ENCODE data around the gene KIAA0825. TPM values are rescaled to one million over a fixed set of nuclear protein-coding genes. Genes with fewer than 3 reads are reported as not detected.

The KIAA0825 gene
- total RNA-seq, 3 donors from 2014 or later (not counting 1 experiment from before 2014, with no cell fraction given) = 2.4 to 5.0 (median 4.8) TPM

DNA sequence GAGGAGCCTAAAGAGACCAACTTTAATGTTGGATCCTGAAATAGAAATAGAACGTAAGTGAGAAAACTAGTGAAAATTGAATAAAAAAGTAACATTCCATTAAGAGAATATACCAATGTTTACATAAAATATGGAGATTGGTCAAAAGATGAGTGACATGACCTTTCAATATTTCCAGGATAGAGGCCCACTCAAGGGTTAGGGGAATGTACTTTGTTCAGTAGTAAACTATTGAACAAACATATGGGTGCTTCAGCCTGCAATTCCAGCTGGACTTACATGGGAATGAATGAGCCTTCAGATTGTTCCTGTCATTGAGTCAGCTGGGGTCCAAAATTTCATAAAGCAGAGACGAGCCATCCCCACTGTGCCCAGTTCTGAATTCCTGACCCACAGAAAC lies 505.3 kb downstream of the KIAA0825 start:
- intact Hi-C loops (cut with micrococcal nuclease) = no loop called here
- ATAC-seq (no peak), DNase-seq (no peak)
- TF ChIP-seq, protein P1, sequence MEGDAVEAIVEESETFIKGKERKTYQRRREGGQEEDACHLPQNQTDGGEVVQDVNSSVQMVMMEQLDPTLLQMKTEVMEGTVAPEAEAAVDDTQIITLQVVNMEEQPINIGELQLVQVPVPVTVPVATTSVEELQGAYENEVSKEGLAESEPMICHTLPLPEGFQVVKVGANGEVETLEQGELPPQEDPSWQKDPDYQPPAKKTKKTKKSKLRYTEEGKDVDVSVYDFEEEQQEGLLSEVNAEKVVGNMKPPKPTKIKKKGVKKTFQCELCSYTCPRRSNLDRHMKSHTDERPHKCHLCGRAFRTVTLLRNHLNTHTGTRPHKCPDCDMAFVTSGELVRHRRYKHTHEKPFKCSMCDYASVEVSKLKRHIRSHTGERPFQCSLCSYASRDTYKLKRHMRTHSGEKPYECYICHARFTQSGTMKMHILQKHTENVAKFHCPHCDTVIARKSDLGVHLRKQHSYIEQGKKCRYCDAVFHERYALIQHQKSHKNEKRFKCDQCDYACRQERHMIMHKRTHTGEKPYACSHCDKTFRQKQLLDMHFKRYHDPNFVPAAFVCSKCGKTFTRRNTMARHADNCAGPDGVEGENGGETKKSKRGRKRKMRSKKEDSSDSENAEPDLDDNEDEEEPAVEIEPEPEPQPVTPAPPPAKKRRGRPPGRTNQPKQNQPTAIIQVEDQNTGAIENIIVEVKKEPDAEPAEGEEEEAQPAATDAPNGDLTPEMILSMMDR (IDR thresholded peaks at IDR 0.05) = no peak
- Histone ChIP-seq H3K9me3 (ENCODE audit: control insufficient read depth, insufficient read depth, low read length) (peaks cover 8% of the 10 kb centered on the region), H3K4me3 (ENCODE audit: low read length) (no peak overlapping the region), H3K4me1 (ENCODE audit: control insufficient read depth, insufficient read depth, low read length) (peaks cover 4% of the 10 kb centered on the region), H3K27me3 (ENCODE audit: control insufficient read depth, insufficient read depth, low read length) (no peaks in the 10 kb centered on the region), H3K36me3 (ENCODE audit: control insufficient read depth, insufficient read depth, low read length) (no peaks in the 10 kb centered on the region), H3K27ac (ENCODE audit: low read length) (no peak overlapping the region)
- Mint-ChIP-seq H3K4me3 (no peak overlapping the region), H3K36me3 (peaks cover 8% of the 10 kb centered on the region), H3K4me1 (peaks cover 23 to 36% of the 10 kb centered on the region in 2 donors), H3K27ac (no peak overlapping the region), H3K27me3 (ENCODE audit: low read depth in 2 of 2) (peaks cover 18 to 20% of the 10 kb centered on the region in 2 donors), H3K9me3 (peaks cover 0 to 5% of the 10 kb centered on the region in 2 donors)
- WGBS (ENCODE audit: insufficient coverage) = no CpG with 5 or more reads among the region's 2 CpGs

DNA sequence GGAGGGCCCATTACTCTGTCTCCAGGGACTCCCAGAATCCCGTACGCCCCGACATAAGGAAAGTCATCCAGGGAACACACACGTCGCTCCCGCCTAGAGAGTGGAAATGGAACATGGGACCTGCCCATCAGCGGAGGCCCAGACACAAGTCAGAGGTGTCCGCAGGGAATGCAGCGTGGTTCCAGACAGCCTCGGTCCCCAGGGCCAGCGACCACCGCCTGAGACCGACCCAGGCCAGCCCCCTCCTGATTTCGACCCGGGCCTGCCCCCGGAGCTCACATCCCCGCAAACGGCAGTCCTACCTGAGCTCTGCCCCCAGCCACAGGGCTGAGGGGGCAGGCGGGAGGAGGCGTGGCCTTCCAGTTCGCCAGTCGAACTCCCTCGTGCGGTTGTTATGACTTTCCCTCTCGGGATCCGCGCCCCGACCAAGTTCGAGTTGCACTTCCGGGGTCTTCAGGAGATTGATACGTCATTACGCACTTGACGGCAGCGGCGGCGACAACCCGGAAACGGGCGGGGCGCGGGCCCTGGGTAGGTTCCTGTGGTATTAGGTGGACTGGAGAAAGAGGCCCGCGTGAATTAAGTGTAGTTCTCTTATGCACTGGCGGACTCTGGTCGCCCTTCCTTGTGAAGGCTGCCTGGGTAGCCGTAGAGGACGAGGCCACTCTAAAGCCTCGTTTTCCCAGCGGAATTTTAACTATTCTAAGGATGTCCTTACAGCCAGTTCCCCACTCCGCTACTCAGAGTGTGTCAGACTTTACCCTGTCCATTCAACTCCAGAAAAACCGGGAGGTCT lies 507.0 kb downstream of the KIAA0825 start:
- Histone ChIP-seq H3K4me3 (ENCODE audit: low read length) (peak overlapping the region; percentile 91), H3K27me3 (ENCODE audit: control insufficient read depth, insufficient read depth, low read length) (no peaks in the 10 kb centered on the region), H3K4me1 (ENCODE audit: control insufficient read depth, insufficient read depth, low read length) (peaks cover 4% of the 10 kb centered on the region), H3K27ac (ENCODE audit: low read length) (peak overlapping the region; percentile 92), H3K36me3 (ENCODE audit: control insufficient read depth, insufficient read depth, low read length) (no peaks in the 10 kb centered on the region), H3K9me3 (ENCODE audit: control insufficient read depth, insufficient read depth, low read length) (peaks cover 2% of the 10 kb centered on the region)
- H3K4me1 Mint-ChIP-seq = peaks cover 27 to 42% of the 10 kb centered on the region in 2 donors
- peaks cover 8% of the 10 kb centered on the region for H3K36me3 Mint-ChIP-seq
- intact Hi-C loops (cut with micrococcal nuclease) = no loop called here
- ATAC-seq = peak; percentile 95 to 96 (median 96)
- DNase-seq = peak; percentile 93 to 94
- peaks cover 0 to 5% of the 10 kb centered on the region in 2 donors for H3K9me3 Mint-ChIP-seq
- peak overlapping the region; percentile 91 to 97 for H3K27ac Mint-ChIP-seq
- WGBS (ENCODE audit: insufficient coverage) = 2% methylated on average over 50 of the region's 51 CpGs
- H3K27me3 Mint-ChIP-seq (ENCODE audit: low read depth in 2 of 2) = peaks cover 18 to 20% of the 10 kb centered on the region in 2 donors
- TF ChIP-seq, protein P1 (IDR thresholded peaks at IDR 0.05) = no peak
- peak overlapping the region; percentile 89 for H3K4me3 Mint-ChIP-seq

DNA sequence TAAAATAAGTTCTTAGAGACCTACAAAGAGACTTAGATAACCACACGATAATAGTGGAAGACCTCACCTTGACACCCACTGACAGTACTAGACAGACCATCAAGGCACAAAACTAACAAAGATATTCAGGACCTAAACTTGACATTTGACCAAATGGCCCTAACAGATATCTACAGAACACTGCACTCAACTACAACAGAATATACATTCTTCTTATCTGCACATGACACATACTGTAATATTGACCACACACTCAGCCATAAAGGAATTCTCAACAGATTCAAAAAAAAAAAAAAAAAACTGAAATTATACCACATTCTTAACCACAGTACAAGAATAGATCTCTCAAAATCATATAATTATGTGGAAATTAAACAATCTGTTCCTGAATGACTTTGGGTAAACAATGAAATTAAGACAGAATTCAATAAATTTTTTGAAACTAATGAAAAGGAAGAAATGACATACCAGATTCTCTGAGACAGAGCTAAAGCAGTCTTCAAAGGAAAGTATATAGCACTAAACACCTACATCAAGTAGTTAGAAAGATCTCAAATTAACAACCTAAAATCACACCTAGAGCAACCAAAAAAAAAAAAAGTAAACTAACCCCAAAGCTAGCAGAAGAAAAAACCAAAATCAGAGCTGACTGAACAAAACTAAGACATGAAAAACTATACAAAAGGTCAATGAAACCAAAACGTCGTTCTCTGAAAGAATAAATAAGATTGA lies 514.7 kb downstream of the KIAA0825 start:
- H3K27me3 ChIP-seq (ENCODE audit: control insufficient read depth, insufficient read depth, low read length) = no peaks in the 10 kb centered on the region
- H3K4me3 ChIP-seq (ENCODE audit: low read length) = no peak overlapping the region
- TF ChIP-seq, protein P1 (IDR thresholded peaks at IDR 0.05) = no peak
- no peaks in the 10 kb centered on the region for H3K4me1 ChIP-seq (ENCODE audit: control insufficient read depth, insufficient read depth, low read length)
- no peaks in the 10 kb centered on the region for H3K36me3 ChIP-seq (ENCODE audit: control insufficient read depth, insufficient read depth, low read length)
- H3K27ac ChIP-seq (ENCODE audit: low read length) = no peak overlapping the region
- peaks cover 0 to 3% of the 10 kb centered on the region in 2 donors for H3K9me3 Mint-ChIP-seq
- DNase-seq = no peak
- peak overlapping the region; percentile 45 to 76 for H3K27ac Mint-ChIP-seq
- H3K4me1 Mint-ChIP-seq = peaks cover 66 to 68% of the 10 kb centered on the region in 2 donors
- H3K9me3 ChIP-seq (ENCODE audit: control insufficient read depth, insufficient read depth, low read length) = no peaks in the 10 kb centered on the region
- 80% methylated on average over 1 of the region's 3 CpGs for WGBS (ENCODE audit: insufficient coverage)
- H3K27me3 Mint-ChIP-seq (ENCODE audit: low read depth in 2 of 2) = no peaks in the 10 kb centered on the region
- peaks cover 11% of the 10 kb centered on the region for H3K36me3 Mint-ChIP-seq
- H3K4me3 Mint-ChIP-seq = peak overlapping the region; percentile 4
- intact Hi-C loops (cut with micrococcal nuclease) = no loop called here
- ATAC-seq = peak in 2 of 3 donors; percentile 56 to 57

Other genes with a start within 250 kb of the KIAA0825 start
- 10 to 100 TPM in 2 of 3 donors, 1 to 10 TPM in 1; 9.5 to 17.2 (median 11.0) TPM for gene SLF1, start 65 bp upstream of the KIAA0825 start, total RNA-seq

Measured in natural killer cell (primary cell).